RWPE2 (cell line): ENCODE measurements around the gene JAK1.

ENCODE experiments used
- ATAC-seq: fragments of 200-7000 bp; cut with Tn5 transposase; 3 replicates; pipeline ENCODE4 v1.9.1; 2021; ENCODE audit warnings: low read depth
- DNase-seq: peaks from one replicate; pipeline ENCODE4 v3.0.0-alpha.2; 2020; ENCODE audit warnings: low spot score
- H3K27ac ChIP-seq: fragments of 450-650 bp; 2 replicates; pipeline ENCODE4 v1.5.1; 2017; ENCODE audit warnings: mild to moderate bottlenecking; ENCODE audit not compliant: poor library complexity, severe bottlenecking
- H3K27me3 ChIP-seq: fragments of 250-450 bp; sonication (Bioruptor Pico); 2 replicates; pipeline ENCODE4 v1.5.1; 2021; ENCODE audit warnings: mild to moderate bottlenecking, moderate library complexity; ENCODE audit not compliant: insufficient read depth, poor library complexity, severe bottlenecking
- H3K36me3 ChIP-seq: fragments of 250-450 bp; sonication (Bioruptor Pico); 2 replicates; pipeline ENCODE4 v1.5.1; 2020; ENCODE audit warnings: low read depth, mild to moderate bottlenecking, moderate library complexity
- H3K4me1 ChIP-seq: fragments of 250-450 bp; sonication (Bioruptor Pico); 2 replicates; pipeline ENCODE4 v1.5.1; 2021; ENCODE audit warnings: mild to moderate bottlenecking, moderate library complexity; ENCODE audit not compliant: insufficient read depth, poor library complexity, severe bottlenecking
- H3K4me3 ChIP-seq: fragments of 250-450 bp; sonication (Bioruptor Pico); 2 replicates; pipeline ENCODE4 v1.5.1; 2021; ENCODE audit warnings: mild to moderate bottlenecking, moderate library complexity; ENCODE audit not compliant: severe bottlenecking
- H3K9me3 ChIP-seq: fragments of 250-450 bp; sonication (Bioruptor Pico); 2 replicates; pipeline ENCODE4 v1.5.1; 2021; ENCODE audit warnings: mild to moderate bottlenecking, moderate library complexity; ENCODE audit not compliant: severe bottlenecking
- CTCF ChIP-seq: fragments of 450-650 bp; IDR thresholded peaks from one replicate; pipeline ENCODE4 v1.5.1; 2017; ENCODE audit warnings: mild to moderate bottlenecking, moderate library complexity; ENCODE audit not compliant: poor library complexity, severe bottlenecking

The JAK1 gene

GRCh38 chr1:64936956-64937355 is 29.4 kb downstream of the JAK1 start:
- H3K27ac ChIP-seq: no peak overlapping the region
- DNase-seq (no peak), ATAC-seq (no peak)
- no peaks in the 10 kb centered on the region for H3K36me3 ChIP-seq
- H3K9me3 ChIP-seq: no peaks in the 10 kb centered on the region
- H3K4me3 ChIP-seq: no peak overlapping the region
- peaks cover 11% of the 10 kb centered on the region for H3K4me1 ChIP-seq
- no peak for TF ChIP-seq CTCF
- H3K27me3 ChIP-seq: no peaks in the 10 kb centered on the region

- Histone ChIP-seq H3K27me3 (no peaks in the 10 kb centered on the region), H3K9me3 (no peaks in the 10 kb centered on the region), H3K4me3 (no peak overlapping the region), H3K4me1 (peaks cover 11% of the 10 kb centered on the region), H3K36me3 (no peaks in the 10 kb centered on the region), H3K27ac (no peak overlapping the region)
- DNase-seq (no peak), ATAC-seq (no peak)
- TF ChIP-seq CTCF: no peak
Observed at GRCh38 chr1:64935551-64936155, 30.7 kb downstream of the JAK1 start.

GRCh38 chr1:64934878-64935275 is 31.5 kb downstream of the JAK1 start:
- ATAC-seq: no peak
- no peak for DNase-seq
- Histone ChIP-seq H3K4me3 (no peak overlapping the region), H3K27me3 (no peaks in the 10 kb centered on the region), H3K4me1 (peaks cover 11% of the 10 kb centered on the region), H3K36me3 (no peaks in the 10 kb centered on the region), H3K9me3 (no peaks in the 10 kb centered on the region), H3K27ac (no peak overlapping the region)
- no peak for TF ChIP-seq CTCF

- ATAC-seq: peak; percentile 81
- no peak for TF ChIP-seq CTCF
- H3K9me3 ChIP-seq: no peaks in the 10 kb centered on the region
- no peaks in the 10 kb centered on the region for H3K36me3 ChIP-seq
- H3K4me1 ChIP-seq: peaks cover 11% of the 10 kb centered on the region
- no peak overlapping the region for H3K4me3 ChIP-seq
- no peak for DNase-seq
- H3K27me3 ChIP-seq: no peaks in the 10 kb centered on the region
- no peak overlapping the region for H3K27ac ChIP-seq
Observed at GRCh38 chr1:64934115-64934877, 32.1 kb downstream of the JAK1 start.
